ENCODE measurements around the gene FBXO9. TPM values are rescaled to one million over a fixed set of nuclear protein-coding genes. Genes with fewer than 3 reads are reported as not detected.

The FBXO9 gene
- polyA plus RNA-seq, 1 experiment, result 83.5 TPM

DNA sequence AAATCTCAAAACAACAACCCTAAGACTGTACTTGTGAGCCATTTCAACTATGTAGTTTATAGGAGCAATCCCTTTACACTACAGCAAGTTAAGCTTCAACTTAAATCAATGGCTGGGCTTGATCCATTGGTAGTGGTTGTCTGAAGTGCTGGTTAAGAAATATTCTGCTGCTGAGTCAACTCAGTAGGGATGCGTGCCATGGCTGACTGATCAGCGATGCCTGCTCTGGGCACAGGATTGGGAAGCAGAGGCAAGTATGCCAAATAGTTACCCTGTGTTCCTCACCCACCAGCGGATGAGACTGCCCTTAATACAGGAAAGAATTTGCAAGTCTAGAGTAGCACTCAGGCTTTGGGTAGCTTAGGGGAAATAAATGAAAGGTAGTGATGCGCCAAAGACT lies 41.9 kb downstream of the FBXO9 start:
- H3K4me3 ChIP-seq (ENCODE audit: low read depth, low read length), result no peak overlapping the region
- POLR2A ChIA-PET, result no interaction called here
- CTCF ChIA-PET, result interaction anchor here (1.5 to 1.8 kb wide), 2 partner anchors 8 to 22 kb away, joined by 3 to 4 read pairs; no protein-coding TSS in a partner anchor
- H3K27me3 ChIP-seq (ENCODE audit: control insufficient read depth, insufficient read depth, low read length), result no peaks in the 10 kb centered on the region
- TF ChIP-seq, protein P1, sequence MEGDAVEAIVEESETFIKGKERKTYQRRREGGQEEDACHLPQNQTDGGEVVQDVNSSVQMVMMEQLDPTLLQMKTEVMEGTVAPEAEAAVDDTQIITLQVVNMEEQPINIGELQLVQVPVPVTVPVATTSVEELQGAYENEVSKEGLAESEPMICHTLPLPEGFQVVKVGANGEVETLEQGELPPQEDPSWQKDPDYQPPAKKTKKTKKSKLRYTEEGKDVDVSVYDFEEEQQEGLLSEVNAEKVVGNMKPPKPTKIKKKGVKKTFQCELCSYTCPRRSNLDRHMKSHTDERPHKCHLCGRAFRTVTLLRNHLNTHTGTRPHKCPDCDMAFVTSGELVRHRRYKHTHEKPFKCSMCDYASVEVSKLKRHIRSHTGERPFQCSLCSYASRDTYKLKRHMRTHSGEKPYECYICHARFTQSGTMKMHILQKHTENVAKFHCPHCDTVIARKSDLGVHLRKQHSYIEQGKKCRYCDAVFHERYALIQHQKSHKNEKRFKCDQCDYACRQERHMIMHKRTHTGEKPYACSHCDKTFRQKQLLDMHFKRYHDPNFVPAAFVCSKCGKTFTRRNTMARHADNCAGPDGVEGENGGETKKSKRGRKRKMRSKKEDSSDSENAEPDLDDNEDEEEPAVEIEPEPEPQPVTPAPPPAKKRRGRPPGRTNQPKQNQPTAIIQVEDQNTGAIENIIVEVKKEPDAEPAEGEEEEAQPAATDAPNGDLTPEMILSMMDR (IDR thresholded peaks at IDR 0.05; ENCODE audit: insufficient read depth, low read depth, low read length), result no peak
- peaks cover 1% of the 10 kb centered on the region; the same call in 1 of the 2 replicates for H3K36me3 ChIP-seq (ENCODE audit: control insufficient read depth, insufficient read depth, low read length)
- no peak for DNase-seq (ENCODE audit: low read depth)

DNA sequence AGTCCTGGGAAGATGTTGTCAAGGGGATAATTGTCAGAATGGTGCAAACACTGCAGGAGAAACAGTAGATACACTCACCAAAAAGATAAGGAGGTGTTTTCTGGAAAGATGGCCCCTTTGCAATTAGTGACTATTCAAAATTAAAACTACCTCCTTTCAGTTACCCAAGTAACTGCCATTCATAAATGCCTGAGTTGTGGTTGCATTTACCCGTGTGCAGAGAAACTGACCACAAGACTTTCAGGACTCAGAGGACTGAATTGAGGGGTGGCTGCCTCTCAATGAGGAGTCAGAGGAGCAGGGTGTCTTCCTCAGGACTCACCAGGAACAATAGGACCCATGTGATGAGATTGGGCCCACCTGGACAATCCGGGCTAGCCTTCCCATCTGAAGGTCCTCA lies 44.4 kb downstream of the FBXO9 start:
- CTCF ChIA-PET, result no interaction called here
- DNase-seq (ENCODE audit: low read depth), result no peak
- TF ChIP-seq, protein P1 (IDR thresholded peaks at IDR 0.05; ENCODE audit: insufficient read depth, low read depth, low read length), result no peak
- POLR2A ChIA-PET, result no interaction called here
- H3K36me3 ChIP-seq (ENCODE audit: control insufficient read depth, insufficient read depth, low read length), result no peaks in the 10 kb centered on the region
- H3K4me3 ChIP-seq (ENCODE audit: low read depth, low read length), result no peak overlapping the region
- no peaks in the 10 kb centered on the region; the same call in 1 of the 2 replicates for H3K27me3 ChIP-seq (ENCODE audit: control insufficient read depth, insufficient read depth, low read length)

DNA sequence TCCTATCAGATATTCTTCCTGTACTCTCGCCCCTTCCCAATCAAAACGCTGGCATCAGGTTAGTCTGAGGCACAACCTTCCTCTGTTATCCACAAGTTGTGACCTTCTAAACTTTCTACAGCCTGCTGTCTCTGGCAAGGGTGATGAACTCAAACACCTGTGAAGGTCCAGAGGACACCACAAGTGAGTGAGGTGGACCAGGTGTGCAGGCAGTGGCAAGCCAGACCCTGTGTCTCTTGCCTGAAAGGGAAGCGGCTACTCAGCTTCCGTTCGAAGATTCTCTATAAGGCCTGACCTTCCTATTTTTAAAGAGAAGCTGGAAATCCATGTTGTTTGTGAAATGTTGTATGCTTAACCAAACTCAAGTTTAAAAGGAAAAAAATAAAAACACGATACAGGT lies 46.7 kb downstream of the FBXO9 start:
- TF ChIP-seq, protein P1 (IDR thresholded peaks at IDR 0.05; ENCODE audit: insufficient read depth, low read depth, low read length), result no peak
- no peaks in the 10 kb centered on the region; the same call in 1 of the 2 replicates for H3K27me3 ChIP-seq (ENCODE audit: control insufficient read depth, insufficient read depth, low read length)
- H3K4me3 ChIP-seq (ENCODE audit: low read depth, low read length), result no peak overlapping the region
- POLR2A ChIA-PET, result no interaction called here
- CTCF ChIA-PET, result interaction anchor here (1.0 to 1.6 kb wide), 2 partner anchors 20 to 373 kb away, joined by 3 read pairs; no protein-coding TSS in a partner anchor
- no peaks in the 10 kb centered on the region for H3K36me3 ChIP-seq (ENCODE audit: control insufficient read depth, insufficient read depth, low read length)
- no peak for DNase-seq (ENCODE audit: low read depth)

DNA sequence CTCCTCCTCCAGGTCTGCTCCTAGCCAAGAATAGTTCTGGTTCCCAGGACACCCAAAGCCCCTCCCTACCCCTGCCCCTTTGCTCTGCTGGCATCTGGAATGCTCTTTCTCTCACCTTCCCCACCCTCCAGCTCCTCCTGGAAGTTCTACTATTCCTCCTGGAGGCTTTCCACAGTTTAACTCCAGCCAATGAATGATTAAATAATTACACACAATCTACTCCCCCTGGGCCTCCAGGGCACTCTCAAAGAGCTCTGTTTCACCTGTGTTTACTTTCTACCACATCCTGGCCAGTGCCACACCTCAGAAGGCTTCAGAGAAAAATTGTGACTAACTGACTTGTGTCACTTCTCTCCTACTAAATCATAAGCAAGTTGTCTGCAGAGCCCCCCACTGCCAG lies 47.2 kb downstream of the FBXO9 start:
- CTCF ChIA-PET, result interaction anchor here (1.6 kb wide), 1 partner anchor 20 kb away, joined by 3 read pairs; no protein-coding TSS in a partner anchor
- H3K27me3 ChIP-seq (ENCODE audit: control insufficient read depth, insufficient read depth, low read length), result no peaks in the 10 kb centered on the region; the same call in 1 of the 2 replicates

DNA sequence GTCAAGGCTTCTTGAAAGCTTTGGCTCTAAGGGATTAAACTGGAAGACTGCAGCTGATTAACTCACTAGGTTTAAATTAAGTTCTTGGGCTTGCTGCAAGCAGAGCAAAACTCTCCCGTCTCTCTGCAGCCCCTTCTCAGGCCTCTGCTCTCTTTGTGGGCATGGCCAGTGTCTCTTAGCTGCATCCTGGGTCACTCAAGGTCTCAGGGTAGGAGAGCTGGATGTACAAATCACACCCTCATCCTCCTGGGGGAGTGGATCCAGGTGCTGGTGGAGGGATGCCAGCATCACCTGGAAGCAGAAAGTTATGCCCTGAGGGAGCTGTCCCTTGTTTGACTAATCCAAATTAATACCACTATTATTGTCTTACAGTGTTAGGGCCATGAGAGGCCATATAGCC lies 47.7 kb downstream of the FBXO9 start:
- DNase-seq (ENCODE audit: low read depth), result no peak
- ChIA-PET CTCF (interaction anchor here (1.6 kb wide), 1 partner anchor 19 kb away, joined by 3 read pairs; no protein-coding TSS in a partner anchor), POLR2A (no interaction called here)
- no peaks in the 10 kb centered on the region; the same call in 1 of the 2 replicates for H3K27me3 ChIP-seq (ENCODE audit: control insufficient read depth, insufficient read depth, low read length)
- TF ChIP-seq, protein P1 (IDR thresholded peaks at IDR 0.05; ENCODE audit: insufficient read depth, low read depth, low read length), result no peak
- H3K4me3 ChIP-seq (ENCODE audit: low read depth, low read length), result no peak overlapping the region
- no peaks in the 10 kb centered on the region for H3K36me3 ChIP-seq (ENCODE audit: control insufficient read depth, insufficient read depth, low read length)

More for the DNA sequence above, 47.2 kb downstream of the FBXO9 start:
- H3K4me3 ChIP-seq (ENCODE audit: low read depth, low read length), result no peak overlapping the region
- POLR2A ChIA-PET, result no interaction called here
- no peaks in the 10 kb centered on the region for H3K36me3 ChIP-seq (ENCODE audit: control insufficient read depth, insufficient read depth, low read length)
- TF ChIP-seq, protein P1 (IDR thresholded peaks at IDR 0.05; ENCODE audit: insufficient read depth, low read depth, low read length), result no peak
- DNase-seq (ENCODE audit: low read depth), result no peak
